KOPT-K1 (cell line): ENCODE data around the gene CCM2.
"Not testable (repeated sequence)": the region's sequence is repeated elsewhere in the genome, so short reads cannot be mapped to it uniquely, and the experiment has no call there.

Experiments
- H3K27ac ChIP-seq: fragments of 200-600 bp; sonication (generic); 2 replicates; pipeline ENCODE4 v1.5.1; 2016; ENCODE audit warnings: antibody characterized with exemption, mild to moderate bottlenecking, low read depth, low read length; ENCODE audit not compliant: poor library complexity, severe bottlenecking
- H3K36me3 ChIP-seq: fragments of 200-600 bp; sonication (generic); 2 replicates; pipeline ENCODE4 v1.5.1; 2017; ENCODE audit warnings: antibody characterized with exemption, mild to moderate bottlenecking, low read length, moderate library complexity; ENCODE audit not compliant: insufficient read depth
- H3K9me3 ChIP-seq: fragments of 200-600 bp; sonication (generic); 2 replicates; pipeline ENCODE4 v1.5.1; 2017; ENCODE audit warnings: antibody characterized with exemption, low read length, mild to moderate bottlenecking; ENCODE audit not compliant: insufficient read depth, poor library complexity, severe bottlenecking

CCM2 gene

DNA sequence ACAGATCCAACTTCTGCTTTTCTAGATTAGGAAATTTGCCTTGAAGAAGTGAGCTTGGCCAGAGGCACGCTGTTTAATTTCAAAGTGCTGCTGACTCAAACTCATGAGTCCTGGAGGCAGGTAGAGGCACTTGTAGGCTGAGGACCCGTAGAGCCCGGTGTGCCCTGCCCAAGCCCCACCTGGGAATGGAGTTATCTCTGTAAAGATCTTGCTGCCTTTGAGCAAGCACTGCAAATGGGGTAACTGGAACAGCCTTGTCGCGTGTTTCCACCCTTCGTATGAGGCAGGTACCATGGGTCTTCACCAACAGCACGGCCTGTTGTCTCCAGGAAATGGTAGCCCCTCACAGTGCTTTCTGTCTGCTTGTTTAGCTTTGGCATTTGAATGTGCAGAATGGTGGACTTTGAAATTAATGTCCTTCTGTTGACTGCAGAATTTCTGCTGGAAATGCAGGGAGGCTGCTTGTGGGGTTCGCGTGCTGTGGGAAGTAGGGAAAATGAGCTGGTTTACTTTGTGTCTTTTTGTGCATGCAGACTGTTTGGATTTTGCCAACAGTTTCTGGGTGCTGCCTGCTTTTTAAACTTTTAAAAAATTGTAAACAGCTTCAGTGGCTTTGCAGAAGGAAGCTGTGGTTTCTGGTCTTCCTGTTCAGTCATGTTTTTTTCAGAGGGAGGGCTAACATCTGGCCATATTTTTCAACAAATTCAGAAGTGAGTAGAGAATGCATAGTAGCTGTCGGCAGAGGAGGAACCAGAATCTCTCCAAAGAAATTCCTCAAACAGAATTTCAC lies 27.2 kb downstream of the CCM2 start:
- Histone ChIP-seq H3K27ac (peak overlapping the region; percentile 84), H3K36me3 (peaks cover 32% of the 10 kb centered on the region), H3K9me3 (peaks cover 5% of the 10 kb centered on the region)

DNA sequence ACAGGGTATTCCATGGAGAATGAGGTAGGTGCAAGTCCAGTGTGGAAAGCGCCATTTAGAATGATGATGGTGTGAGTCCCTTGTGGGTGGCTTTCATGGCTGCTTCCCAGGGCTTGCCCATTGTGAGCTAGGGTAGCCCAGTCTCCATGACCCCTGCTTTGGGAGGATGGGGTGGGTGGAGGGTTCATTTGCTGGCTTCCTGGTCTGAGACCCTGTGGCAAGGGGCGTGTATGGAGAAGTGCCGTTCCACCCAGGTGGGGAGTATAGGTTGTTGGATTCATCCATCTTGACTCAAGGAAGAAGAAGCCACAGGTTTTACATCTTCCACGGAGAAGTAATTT lies 27.7 kb downstream of the CCM2 start:
- Histone ChIP-seq H3K36me3 (peaks cover 36% of the 10 kb centered on the region), H3K27ac (peak overlapping the region; percentile 84), H3K9me3 (peaks cover 5% of the 10 kb centered on the region)

DNA sequence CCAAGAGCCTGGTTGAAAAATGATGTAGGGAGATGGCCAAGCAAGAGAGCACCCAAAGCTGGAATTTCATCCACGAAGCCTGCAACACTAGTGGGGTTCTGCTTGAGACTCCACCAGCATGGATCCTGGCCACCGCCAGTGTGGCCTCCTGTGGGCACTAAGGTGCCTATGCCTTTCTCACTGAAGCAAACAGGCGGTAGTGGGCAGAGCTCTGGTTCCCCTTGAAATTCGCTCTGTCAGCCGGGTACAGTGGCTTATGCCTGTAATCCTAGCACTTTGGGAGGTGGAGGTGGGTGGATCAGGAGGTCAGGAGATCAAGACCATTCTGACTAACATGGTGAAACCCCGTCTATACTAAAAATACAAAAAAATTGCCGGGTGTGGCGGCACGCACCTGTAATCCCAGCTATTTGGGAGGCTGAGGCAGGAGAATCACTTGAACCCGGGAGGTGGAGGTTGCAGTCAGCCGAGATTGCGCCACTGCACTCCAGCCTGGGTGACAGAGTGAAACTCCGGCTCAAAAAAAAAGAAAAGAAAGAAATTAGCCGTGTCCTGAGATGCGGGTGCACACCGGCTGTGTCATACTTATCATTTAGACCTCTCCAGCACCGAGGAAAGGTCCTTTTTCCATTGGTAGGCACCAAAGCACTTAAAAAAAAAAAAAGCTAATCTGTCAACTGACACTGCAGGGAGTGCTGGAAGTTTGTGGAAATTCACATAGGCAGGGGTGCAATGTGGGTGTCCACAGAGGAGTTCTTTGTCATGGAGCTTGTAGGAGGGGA lies 28.3 kb downstream of the CCM2 start:
- Histone ChIP-seq H3K36me3 (peaks cover 36% of the 10 kb centered on the region), H3K9me3 (peaks cover 5% of the 10 kb centered on the region), H3K27ac (peak overlapping the region; percentile 84)

DNA sequence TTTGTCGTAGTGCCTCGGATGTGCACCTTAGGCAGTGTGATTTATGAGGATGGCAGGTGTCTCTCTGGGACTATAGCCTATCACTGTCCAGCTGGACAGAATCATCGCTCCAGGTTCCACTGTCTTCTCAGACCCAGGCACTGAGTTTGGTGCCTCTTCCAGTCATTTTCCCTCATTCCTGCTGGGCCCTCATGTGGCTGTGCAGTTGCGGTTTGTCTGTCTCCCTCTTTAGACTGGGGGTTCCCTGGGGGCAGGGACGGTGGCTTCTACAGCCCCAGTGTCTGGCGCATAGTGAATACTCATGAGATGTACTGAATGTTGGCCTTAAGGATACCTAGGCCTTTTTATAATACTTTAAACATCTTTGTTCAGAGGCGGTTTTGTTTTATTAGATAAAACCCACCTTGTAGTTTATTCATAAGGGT lies 28.9 kb downstream of the CCM2 start:
- Histone ChIP-seq H3K9me3 (peaks cover 4% of the 10 kb centered on the region), H3K36me3 (peaks cover 36% of the 10 kb centered on the region), H3K27ac (peak overlapping the region; percentile 84)

DNA sequence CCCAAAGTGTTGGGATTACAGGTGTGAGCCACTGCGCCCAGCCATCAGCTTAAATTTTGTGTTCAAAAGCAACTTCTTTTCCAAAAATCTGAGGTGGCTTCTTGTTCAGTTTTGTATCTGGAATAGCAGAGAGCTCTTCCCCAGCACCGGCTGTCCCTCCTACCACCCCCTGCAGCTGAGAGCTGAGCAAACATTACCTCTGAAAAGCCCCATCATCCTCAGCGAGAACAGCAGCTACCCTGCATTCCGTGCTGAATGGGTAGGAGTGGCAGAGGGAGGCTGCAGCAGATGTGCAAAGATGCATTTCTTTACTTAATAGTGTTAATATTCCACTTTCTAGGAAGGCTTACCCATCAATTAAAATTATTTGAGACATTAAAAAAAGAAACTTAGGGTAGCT lies 31.8 kb downstream of the CCM2 start:
- Histone ChIP-seq H3K27ac (no peak overlapping the region), H3K36me3 (peaks cover 51% of the 10 kb centered on the region)

DNA sequence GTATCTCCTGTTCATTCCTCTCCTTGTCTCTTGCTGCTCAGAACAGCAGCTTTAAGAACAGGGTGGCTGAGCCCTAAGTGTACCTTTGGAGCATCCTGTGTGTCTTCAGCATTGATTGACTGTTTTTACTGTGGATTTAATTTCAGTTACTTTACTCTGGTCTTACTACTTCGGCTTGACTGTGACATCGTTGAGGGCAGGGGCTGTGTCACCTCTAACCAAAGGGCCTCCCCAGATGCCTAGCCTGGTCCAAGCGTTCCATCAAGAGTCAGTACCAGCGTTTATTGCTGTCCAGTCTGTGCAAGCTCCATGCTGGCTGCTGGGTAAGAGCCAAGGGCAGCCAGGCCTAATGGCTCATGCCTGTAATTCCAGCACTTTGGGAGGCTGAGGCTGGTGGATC lies 32.4 kb downstream of the CCM2 start:
- no peak overlapping the region for H3K27ac ChIP-seq
- no peaks in the 10 kb centered on the region for H3K9me3 ChIP-seq
- peaks cover 54% of the 10 kb centered on the region for H3K36me3 ChIP-seq

More for the DNA sequence above, 31.8 kb downstream of the CCM2 start:
- H3K9me3 ChIP-seq: no peaks in the 10 kb centered on the region

DNA sequence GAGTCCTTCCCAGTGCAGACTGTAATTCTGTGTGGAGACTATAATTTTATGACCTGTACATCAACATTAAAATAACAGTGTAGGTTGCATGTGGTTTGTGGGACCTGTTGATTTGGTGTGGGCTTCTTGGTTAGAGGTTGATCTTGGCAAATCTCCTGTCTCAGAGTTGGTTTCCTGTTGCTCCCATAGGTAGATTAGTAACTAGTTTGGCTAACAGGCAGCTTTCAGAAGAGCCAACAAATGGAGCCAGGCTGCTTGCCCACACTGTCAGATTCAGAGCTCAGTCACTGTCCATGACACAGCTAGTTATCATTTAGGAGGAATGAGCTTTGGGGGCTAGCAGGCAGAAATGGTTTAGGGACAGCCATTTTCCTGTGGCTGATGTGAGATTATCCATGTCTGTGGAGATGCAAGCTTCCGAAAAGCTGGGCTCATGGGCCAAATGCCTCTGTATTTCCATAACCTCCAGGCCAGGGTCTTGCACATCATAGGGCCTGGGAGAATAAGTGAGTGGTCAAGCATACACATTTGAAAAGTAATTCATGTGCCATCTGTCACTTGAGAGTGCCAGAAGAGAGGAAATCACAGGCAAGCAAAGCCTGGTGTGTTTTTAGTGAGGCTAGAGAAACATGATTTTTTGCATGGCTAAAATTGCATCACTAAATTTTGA lies 33.4 kb downstream of the CCM2 start:
- H3K27ac ChIP-seq: peak overlapping the region; percentile 20
- no peaks in the 10 kb centered on the region for H3K9me3 ChIP-seq
- H3K36me3 ChIP-seq: peaks cover 56% of the 10 kb centered on the region

DNA sequence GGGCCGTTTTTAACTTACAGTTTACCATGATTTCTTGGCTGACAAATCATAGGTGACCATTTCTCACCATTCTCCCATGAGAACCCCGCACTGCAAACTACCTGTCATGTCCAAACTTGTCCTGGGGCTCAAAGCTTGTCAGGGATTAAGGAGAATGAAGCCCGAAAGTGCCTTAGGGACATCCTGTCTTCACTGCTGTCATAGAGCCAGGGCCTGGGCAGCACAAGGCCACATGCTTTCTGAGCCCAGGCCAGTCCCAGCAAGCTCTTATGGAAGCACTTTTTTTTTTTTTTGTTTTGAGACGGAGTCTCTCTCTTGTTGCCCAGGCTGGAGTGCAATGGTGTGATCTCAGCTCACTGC lies 33.9 kb downstream of the CCM2 start:
- no peaks in the 10 kb centered on the region for H3K9me3 ChIP-seq
- no peak overlapping the region for H3K27ac ChIP-seq
- peaks cover 56% of the 10 kb centered on the region for H3K36me3 ChIP-seq

DNA sequence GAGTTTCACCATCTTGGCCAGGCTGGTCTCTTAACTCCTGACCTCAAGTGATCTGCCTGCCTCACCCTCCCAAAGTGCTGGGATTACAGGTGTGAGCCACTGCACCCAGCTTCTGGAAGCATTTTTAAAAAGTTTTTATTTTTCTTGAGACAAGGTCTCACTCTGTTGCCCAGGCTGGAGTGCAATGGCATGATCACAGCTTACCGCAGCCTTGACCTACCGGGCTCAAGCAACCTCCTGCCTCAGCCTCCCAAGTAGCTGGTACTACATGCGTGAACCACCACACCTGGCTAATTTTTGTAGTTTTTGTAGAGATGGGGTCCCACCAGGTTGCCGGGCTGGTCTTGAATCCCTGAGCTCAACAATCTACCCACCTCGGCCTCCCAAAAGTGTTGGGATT lies 34.7 kb downstream of the CCM2 start:
- H3K27ac ChIP-seq, H3K9me3 ChIP-seq: not testable (repeated sequence)
- H3K36me3 ChIP-seq: peaks cover 56% of the 10 kb centered on the region

DNA sequence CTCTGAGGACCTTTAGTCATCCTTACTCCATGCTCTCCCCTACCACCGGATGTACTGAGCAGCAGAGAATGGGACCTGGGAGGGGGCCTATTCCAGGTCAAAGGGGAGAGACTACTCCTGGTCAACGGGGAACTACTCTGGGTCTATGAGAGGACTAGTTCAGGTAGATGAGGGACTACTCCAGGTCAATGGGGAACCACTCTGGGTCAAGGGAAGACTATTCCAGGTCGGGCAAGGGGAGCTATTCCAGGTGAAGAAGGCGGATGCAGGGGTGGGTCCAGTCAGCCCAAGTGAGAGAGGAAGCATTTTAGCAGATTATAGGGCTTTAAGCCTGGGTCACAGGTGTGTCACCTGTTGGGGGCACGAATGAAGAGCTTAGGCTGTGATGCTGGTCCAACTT lies 35.4 kb downstream of the CCM2 start:
- H3K36me3 ChIP-seq: peaks cover 56% of the 10 kb centered on the region
- no peaks in the 10 kb centered on the region for H3K9me3 ChIP-seq
- no peak overlapping the region for H3K27ac ChIP-seq

DNA sequence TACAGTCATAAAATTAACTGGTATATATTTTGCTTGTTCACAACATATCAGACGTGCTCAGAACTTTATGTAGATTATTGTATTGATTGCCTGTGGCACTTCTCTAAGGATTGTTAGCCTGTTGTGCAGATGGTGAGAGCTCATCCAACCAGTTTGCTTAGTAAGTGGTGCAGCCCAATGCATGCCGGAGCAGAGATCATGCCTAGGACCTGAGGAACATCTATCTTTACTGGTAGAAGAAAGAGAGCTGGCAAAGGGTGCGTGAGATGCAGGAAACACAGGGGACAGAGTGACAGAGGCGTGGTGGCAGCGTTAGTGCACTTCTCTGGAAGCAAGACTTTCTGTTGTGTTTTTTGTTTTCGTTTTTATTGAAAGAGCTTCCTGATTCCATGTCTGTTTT lies 35.9 kb downstream of the CCM2 start:
- H3K27ac ChIP-seq: no peak overlapping the region
- peaks cover 61% of the 10 kb centered on the region for H3K36me3 ChIP-seq
- H3K9me3 ChIP-seq: no peaks in the 10 kb centered on the region

DNA sequence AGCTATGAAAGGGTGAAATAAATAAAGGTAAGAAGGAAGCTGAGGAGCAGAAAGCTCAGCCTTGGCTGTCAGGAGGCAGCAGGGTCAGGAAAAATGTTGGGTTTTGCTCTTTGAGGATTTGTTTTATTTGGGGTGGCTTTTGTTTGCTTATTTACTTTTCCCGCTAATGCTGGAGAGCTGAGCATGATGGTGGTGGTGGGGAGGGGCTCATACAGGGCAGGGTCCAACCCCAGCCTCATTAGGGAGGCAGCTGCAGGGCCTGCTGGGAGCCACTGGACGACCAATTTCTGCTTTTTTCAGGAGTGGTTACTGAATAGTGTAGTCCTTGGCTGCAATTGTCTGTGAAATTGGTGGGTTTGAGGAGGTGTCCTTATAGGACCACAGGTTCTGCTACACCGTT lies 36.3 kb downstream of the CCM2 start:
- no peak overlapping the region for H3K27ac ChIP-seq
- peaks cover 65% of the 10 kb centered on the region for H3K36me3 ChIP-seq

DNA sequence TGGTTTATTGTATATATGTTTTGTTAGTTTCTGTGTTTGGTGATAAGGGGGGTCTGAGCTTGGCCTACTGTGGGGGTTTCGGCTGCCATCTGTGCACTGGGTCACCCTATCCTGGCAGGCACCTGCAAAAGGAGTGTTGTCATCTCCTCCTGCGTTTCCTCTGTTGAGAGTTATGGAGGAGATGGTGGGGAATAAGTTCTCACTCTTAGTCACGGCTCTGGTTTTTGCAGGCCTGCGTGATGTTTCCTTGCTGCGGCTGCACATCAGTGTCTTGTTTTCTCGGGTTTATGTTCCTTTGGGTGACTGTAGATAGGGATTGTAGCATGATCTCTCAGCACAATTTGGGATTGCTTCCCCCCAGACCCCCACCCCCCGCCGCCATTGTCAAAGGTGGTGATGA lies 36.8 kb downstream of the CCM2 start:
- Histone ChIP-seq H3K27ac (no peak overlapping the region), H3K36me3 (peaks cover 69% of the 10 kb centered on the region), H3K9me3 (no peaks in the 10 kb centered on the region)

More for the DNA sequence above, 36.3 kb downstream of the CCM2 start:
- no peaks in the 10 kb centered on the region for H3K9me3 ChIP-seq

DNA sequence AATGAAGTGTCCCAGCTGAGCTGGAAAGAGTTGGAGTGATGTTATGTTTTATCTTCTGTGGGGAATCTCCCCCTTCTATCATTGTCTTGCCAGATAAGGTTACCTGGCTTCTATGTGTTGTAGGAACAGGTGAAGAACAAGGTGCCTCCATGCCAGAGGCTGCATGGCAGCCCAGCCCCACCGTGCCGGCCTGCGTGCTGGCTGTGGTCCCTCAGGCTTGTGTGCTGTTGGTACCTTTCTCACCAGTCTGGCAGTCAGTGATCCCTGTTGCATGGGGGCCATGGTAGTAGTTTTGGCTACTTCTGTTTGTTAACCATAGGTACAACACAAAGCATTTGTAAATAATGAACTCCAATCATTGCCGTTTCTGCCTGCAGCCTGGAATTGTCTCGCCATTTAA lies 37.9 kb downstream of the CCM2 start:
- Histone ChIP-seq H3K27ac (no peak overlapping the region), H3K36me3 (peaks cover 73% of the 10 kb centered on the region), H3K9me3 (no peaks in the 10 kb centered on the region)

DNA sequence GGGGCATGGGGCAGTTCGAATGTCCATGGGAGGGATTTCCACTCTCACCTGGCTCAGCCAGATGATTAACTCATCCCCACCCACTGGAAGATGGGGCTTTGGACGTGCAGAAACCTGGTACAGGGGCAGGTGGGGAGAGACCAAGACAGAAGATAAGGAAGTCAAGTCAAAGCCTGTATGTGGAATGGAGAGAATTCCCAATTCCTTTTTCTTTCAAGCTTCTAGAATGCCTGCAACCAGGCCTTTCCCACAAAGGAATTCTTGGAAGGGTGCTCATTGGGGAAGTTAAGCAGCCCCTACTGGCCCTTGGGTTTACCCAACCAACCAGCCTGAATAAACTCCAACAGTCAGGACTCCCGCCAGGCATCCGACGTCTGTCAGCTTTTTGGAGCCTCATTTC lies 39.1 kb downstream of the CCM2 start:
- H3K36me3 ChIP-seq: peaks cover 85% of the 10 kb centered on the region
- H3K27ac ChIP-seq: no peak overlapping the region
- H3K9me3 ChIP-seq: no peaks in the 10 kb centered on the region
